Endothelial cell of umbilical vein (primary cell): ENCODE data around the gene PODXL2. TPM values are rescaled to one million over a fixed set of nuclear protein-coding genes. Genes with fewer than 3 reads are reported as not detected.

Experiments
- BruUV-seq: library from RNA; stranded (reverse); fragments of 400-500 nt; replicated peaks from 2 replicates; lab custom pipeline; 2021; lab: Mats Ljungman, UMichigan
- CTCF ChIA-PET: fragments of 300-600, 350-600 bp; sonication (Branson Sonifier 250); formaldehyde crosslinking; loops from one replicate; lab custom pipeline; 2021; ENCODE audit warnings: antibody characterized with exemption, inconsistent platforms; lab: Charles Lee
- POLR2A ChIA-PET: fragments of 300-600, 350-600 bp; sonication (Branson Sonifier 250); formaldehyde crosslinking; loops from one replicate; lab custom pipeline; 2021; ENCODE audit warnings: antibody characterized with exemption, inconsistent platforms; lab: Charles Lee
- DNase-seq: peaks from one replicate; pipeline ENCODE4 v3.0.0-alpha.2; 2011; ENCODE audit warnings: low read depth, low spot score
- FAIRE-seq: peaks from 2 replicates; lab custom pipeline; 2011; peaks lifted over from hg19 to GRCh38; lab: Jason Lieb, UNC
- H2AFZ ChIP-seq: 2 replicates; pipeline ENCODE4 v1.6.0; 2012; ENCODE audit warnings: low read depth, low read length, control low read depth, inconsistent platforms
- H3K27ac ChIP-seq: 2 replicates; pipeline ENCODE4 v1.5.1; 2011; ENCODE audit warnings: low read depth, mild to moderate bottlenecking, control low read depth, low read length, moderate library complexity; ENCODE audit not compliant: insufficient read depth
- H3K27me3 ChIP-seq, 2 experiments: 2 replicates each; pipeline versions ENCODE4 v1.6.0 to v1.6.1; 2011; ENCODE audit warnings: low read length in 2 of 2, mixed read lengths in 1 of 2; ENCODE audit not compliant: control insufficient read depth in 2 of 2, insufficient read depth in 2 of 2
- H3K36me3 ChIP-seq, 2 experiments: 2 replicates in 1 of 2; 3 replicates in 1 of 2; pipeline ENCODE4 v1.5.1; 2011; ENCODE audit warnings: low read length in 2 of 2, mild to moderate bottlenecking in 1 of 2, moderate library complexity in 1 of 2; ENCODE audit not compliant: control insufficient read depth in 2 of 2, insufficient read depth in 2 of 2; ENCODE audit errors: extremely low read depth in 1 of 2
- H3K4me1 ChIP-seq: 3 replicates; pipeline ENCODE4 v1.5.1; 2011; ENCODE audit warnings: mild to moderate bottlenecking, low read length; ENCODE audit not compliant: control insufficient read depth, insufficient read depth; ENCODE audit errors: extremely low read depth
- H3K4me2 ChIP-seq: 2 replicates; pipeline ENCODE4 v1.6.1; 2011; ENCODE audit warnings: low read length, control low read depth, mixed read lengths; ENCODE audit not compliant: insufficient read depth
- H3K4me3 ChIP-seq, 3 experiments: fragments of 200-600 bp in 1 of 3; sonication (generic), shearing (Covaris generic) in 1 of 3; replicated peaks in 1 of 3; 2 replicates each; pipeline ENCODE4 v1.5.1; 2011 to 2016; ENCODE audit warnings: control low read depth in 3 of 3, low read length in 3 of 3, mild to moderate bottlenecking in 2 of 3, inconsistent platforms in 1 of 3, low read depth in 1 of 3, moderate library complexity in 1 of 3; ENCODE audit not compliant: insufficient read depth in 1 of 3
- H3K79me2 ChIP-seq: 2 replicates; pipeline ENCODE4 v1.6.0; 2012; ENCODE audit warnings: low read length, inconsistent platforms; ENCODE audit not compliant: control insufficient read depth, insufficient read depth
- H3K9ac ChIP-seq: replicated peaks from 2 replicates; pipeline ENCODE3; 2011; ENCODE audit warnings: low read length, control low read depth; ENCODE audit not compliant: insufficient read depth; ENCODE audit errors: extremely low read depth
- H3K9me1 ChIP-seq: replicated peaks from 3 replicates; pipeline ENCODE4 v1.6.0; 2011; ENCODE audit warnings: mild to moderate bottlenecking, low read length; ENCODE audit not compliant: control insufficient read depth, insufficient read depth; ENCODE audit errors: extremely low read depth
- H3K9me3 ChIP-seq: replicated peaks from 2 replicates; pipeline ENCODE4 v1.5.1; 2012; ENCODE audit warnings: low read length, inconsistent platforms; ENCODE audit not compliant: control insufficient read depth, insufficient read depth
- H4K20me1 ChIP-seq: replicated peaks from 2 replicates; pipeline ENCODE3; 2011; ENCODE audit warnings: mild to moderate bottlenecking, low read length; ENCODE audit not compliant: control insufficient read depth, insufficient read depth; ENCODE audit errors: extremely low read depth
- CTCF ChIP-seq, 2 donors: IDR thresholded peaks; 1 replicate in 1 of 2; 2 replicates in 1 of 2; pipeline ENCODE4 v1.5.1; 2011; ENCODE audit warnings: low read length in 2 of 2, mild to moderate bottlenecking in 2 of 2, moderate library complexity in 2 of 2, control low read depth in 1 of 2, inconsistent platforms in 1 of 2, low read depth in 1 of 2; ENCODE audit not compliant: insufficient read depth in 1 of 2; ENCODE audit errors: extremely low read depth in 1 of 2
- EZH2 ChIP-seq: IDR thresholded peaks from 2 replicates; pipeline ENCODE4 v1.6.1; 2012; ENCODE audit warnings: borderline replicate concordance, low read depth, mild to moderate bottlenecking, moderate library complexity, low read length, inconsistent platforms; ENCODE audit not compliant: severe bottlenecking
- FOS ChIP-seq: IDR thresholded peaks from 2 replicates; pipeline ENCODE4 v1.6.1; 2011; ENCODE audit warnings: mild to moderate bottlenecking, low read length, moderate library complexity, borderline replicate concordance; ENCODE audit not compliant: insufficient read depth
- GATA2 ChIP-seq: IDR thresholded peaks from 2 replicates; pipeline ENCODE4 v1.7.0; 2011; ENCODE audit warnings: low read depth, mild to moderate bottlenecking, moderate library complexity, mixed read lengths, low read length; ENCODE audit not compliant: insufficient read length, insufficient read depth
- JUN ChIP-seq: IDR thresholded peaks from 2 replicates; pipeline ENCODE4 v1.6.1; 2011; ENCODE audit warnings: borderline replicate concordance, low read depth; ENCODE audit not compliant: insufficient read length, insufficient read depth
- MAX ChIP-seq: IDR thresholded peaks from 2 replicates; pipeline ENCODE4 v1.6.1; 2011; ENCODE audit not compliant: insufficient read depth, insufficient read length
- MYC ChIP-seq: IDR thresholded peaks from one replicate; pipeline ENCODE4 v1.6.1; 2011; ENCODE audit warnings: mild to moderate bottlenecking, low read depth, low read length
- POLR2A ChIP-seq: IDR thresholded peaks from 2 replicates; pipeline ENCODE4 v1.6.1; 2012; ENCODE audit warnings: low read depth, mild to moderate bottlenecking, control low read depth, low read length
- POLR2AphosphoS5 ChIP-seq: IDR thresholded peaks from 2 replicates; pipeline ENCODE4 v1.6.1; 2012; ENCODE audit warnings: low read depth, mild to moderate bottlenecking, control low read depth, low read length, moderate library complexity; ENCODE audit not compliant: insufficient read depth
- dilution Hi-C: fragments of 300-500 bp; cut with MboI; formaldehyde crosslinking; loops from one replicate; pipeline ENCODE4 v1.15.0; 2019; ENCODE audit warnings: low sequenced_read_pairs; ENCODE audit not compliant: extremely low pct_ligation_motif_present
- intact Hi-C: fragments of 100-400 bp; cut with micrococcal nuclease; formaldehyde crosslinking; loops from one replicate; pipeline ENCODE4 v1.10.0; 2022
- polyA plus RNA-seq, 4 experiments: library from polyadenylated mRNA; depleted of rRNA in 3 of 4; stranded (reverse) in 3 of 4; unstranded in 1 of 4; fragments of >200 nt; gene quantifications; 2 replicates each; pipeline versions ENCODE4 v1.2.1 to v1.2.3, GENCODE V29; 2011 to 2012; ENCODE audit warnings: missing spikeins in 1 of 4
- total RNA-seq: library from RNA; stranded (reverse); gene quantifications from 2 replicates; pipeline ENCODE4 v1.2.3, GENCODE V29; 2021

Gene PODXL2
- total and polyA plus RNA-seq, 2 donors (not counting 3 experiments of a cell fraction or from before 2014, with no cell fraction given), result 5.5 to 6.5 TPM

GRCh38 chr3:127678611-127679533, 49.9 kb downstream of the PODXL2 start:
- no peak overlapping the region for H3K4me2 ChIP-seq
- CTCF ChIA-PET, result interaction anchor here (0.7 to 2.2 kb wide), 4 partner anchors 15 to 104 kb away, joined by 3 to 11 read pairs (median 4); no protein-coding TSS in a partner anchor
- H3K9me3 ChIP-seq, result no peaks in the 10 kb centered on the region
- no peaks in the 10 kb centered on the region for H3K27me3 ChIP-seq
- FAIRE-seq, result no peak
- no TSS peak for BruUV-seq
- H3K4me1 ChIP-seq, result no peaks in the 10 kb centered on the region
- POLR2A ChIA-PET, result interaction anchor here (0.6 kb wide), 1 partner anchor 178 kb away, joined by 3 read pairs; no protein-coding TSS in a partner anchor
- H2AFZ ChIP-seq, result no peak overlapping the region
- dilution Hi-C loops, result no loop called here
- no peak overlapping the region for H3K4me3 ChIP-seq
- no peaks in the 10 kb centered on the region for H4K20me1 ChIP-seq
- TF ChIP-seq GATA2 (no peak), FOS (no peak), EZH2 (no peak), POLR2AphosphoS5 (no peak), POLR2A (no peak), CTCF (IDR thresholded peaks at IDR 0.05; ENCODE audit: extremely low read depth in 1 of 2, insufficient read depth in 1 of 2, low read depth in 1 of 2, low read length in 2 of 2) (no peak), MAX (no peak), MYC (no peak), JUN (no peak)
- no peaks in the 10 kb centered on the region for H3K9me1 ChIP-seq
- H3K9ac ChIP-seq, result no peak overlapping the region
- H3K36me3 ChIP-seq, result no peaks in the 10 kb centered on the region
- no peak for DNase-seq
- intact Hi-C loops, result no loop called here
- H3K27ac ChIP-seq, result no peak overlapping the region
- no peaks in the 10 kb centered on the region for H3K79me2 ChIP-seq
